Mucosa of gallbladder (tissue), 1 donor: ENCODE data around the gene P2RX4. TPM values are rescaled to one million over a fixed set of nuclear protein-coding genes. Genes with fewer than 3 reads are reported as not detected.
"Not testable (repeated sequence)": the region's sequence is repeated elsewhere in the genome, so short reads cannot be mapped to it uniquely, and the experiment has no call there.

Experiments
- DNase-seq: peaks from one replicate; pipeline ENCODE4 v3.0.0-alpha.2; 2020; ENCODE audit warnings: low spot score
- total RNA-seq: library from RNA; stranded (reverse); gene quantifications from one replicate; pipeline ENCODE4 v1.2.1, GENCODE V29; 2021
- donor health status: DM: no; HTN: no; CAD: no.

Gene P2RX4
- total RNA-seq, 1 donor from 2014 or later = 66.6 TPM

- no peak for DNase-seq
Observed at GRCh38 chr12:121222847-121223246, 12.9 kb downstream of the P2RX4 start.

DNA sequence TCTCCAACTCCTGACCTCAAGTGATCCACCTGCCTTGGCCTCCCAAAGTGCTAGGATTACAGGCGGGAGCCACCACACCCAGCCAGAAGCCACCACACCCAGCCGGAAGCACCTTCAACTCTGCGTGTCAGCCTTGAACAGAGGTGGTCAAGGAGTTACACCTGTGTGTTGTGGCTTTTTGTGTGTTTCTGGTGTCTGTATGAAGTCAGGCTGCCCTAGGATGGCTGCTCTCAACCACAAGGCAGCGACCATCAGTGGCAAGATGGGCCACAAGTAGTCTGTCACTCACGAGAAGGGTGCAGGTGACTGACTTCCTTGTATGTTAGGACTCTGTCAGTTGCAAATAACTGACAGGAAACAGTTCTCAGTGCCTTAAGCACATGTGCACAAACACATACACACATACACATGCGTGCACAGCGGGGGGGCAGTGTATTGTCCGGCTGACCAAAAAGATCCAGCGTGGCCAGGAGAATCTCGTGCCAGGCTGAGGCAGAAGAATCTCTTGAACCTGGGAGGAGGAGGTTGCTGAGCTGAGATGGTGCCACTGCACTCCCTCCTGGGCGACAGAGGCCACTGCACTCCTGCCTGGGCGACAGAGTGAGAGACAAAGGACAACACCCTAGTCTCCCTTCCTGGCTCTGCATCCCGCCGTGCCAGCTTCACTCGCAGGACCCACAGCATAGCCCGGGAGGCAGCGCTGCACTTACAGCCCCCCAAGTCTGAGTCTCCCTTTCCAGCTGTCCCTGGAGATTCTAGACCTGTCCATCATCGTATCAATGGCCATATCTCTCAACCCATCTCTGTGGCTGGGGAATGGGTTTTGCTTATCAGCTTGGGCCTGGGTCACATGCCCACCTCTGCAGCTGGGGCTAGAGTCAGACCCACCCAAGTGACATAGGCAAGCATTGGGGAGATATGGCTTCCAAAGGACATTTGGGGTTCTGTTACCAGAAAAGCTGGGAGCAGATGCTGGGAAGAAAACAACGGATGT lies 13.7 kb downstream of the P2RX4 start:
- DNase-seq = no peak

GRCh38 chr12:121224591-121224990 lies 14.7 kb downstream of the P2RX4 start:
- no peak for DNase-seq

DNA sequence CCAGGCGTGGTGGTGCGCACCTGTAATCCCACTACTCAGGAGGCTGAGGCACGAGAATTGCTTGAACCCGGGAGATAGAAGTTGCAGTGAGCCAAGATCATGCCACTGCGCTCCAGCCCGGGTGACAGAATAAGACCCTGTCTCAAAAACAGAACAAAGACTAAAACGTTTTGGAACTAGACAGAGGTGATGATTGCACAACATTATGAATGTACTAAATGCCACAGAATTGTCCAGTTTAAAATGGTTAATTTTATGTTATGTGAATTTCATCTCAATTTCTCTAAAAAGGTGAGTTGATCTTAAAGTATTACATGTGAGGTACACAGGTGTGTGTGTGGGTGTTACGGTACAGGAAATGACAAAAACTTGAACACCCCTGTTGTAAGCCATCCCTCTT lies 16.5 kb downstream of the P2RX4 start:
- no peak for DNase-seq

DNA sequence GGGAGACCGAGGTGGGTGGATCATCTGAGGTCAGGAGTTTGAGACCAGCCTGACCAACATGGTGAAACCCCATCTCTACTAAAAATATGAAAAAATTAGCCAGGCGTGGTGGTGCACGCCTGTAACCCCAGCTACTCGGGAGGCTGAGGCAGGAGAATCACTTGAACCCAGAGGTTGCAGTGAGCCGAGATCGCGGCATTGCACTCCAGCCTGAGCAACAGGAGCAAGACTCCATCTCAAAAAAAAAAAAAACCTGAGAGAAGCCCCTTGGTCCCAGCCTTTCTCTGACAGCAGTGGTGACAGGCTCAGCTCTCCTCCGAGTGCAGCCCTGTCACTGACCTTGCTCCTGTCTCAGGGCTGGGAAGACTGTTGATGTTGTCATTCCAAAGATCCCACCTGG lies 16.9 kb downstream of the P2RX4 start:
- DNase-seq = not testable (repeated sequence)

DNA sequence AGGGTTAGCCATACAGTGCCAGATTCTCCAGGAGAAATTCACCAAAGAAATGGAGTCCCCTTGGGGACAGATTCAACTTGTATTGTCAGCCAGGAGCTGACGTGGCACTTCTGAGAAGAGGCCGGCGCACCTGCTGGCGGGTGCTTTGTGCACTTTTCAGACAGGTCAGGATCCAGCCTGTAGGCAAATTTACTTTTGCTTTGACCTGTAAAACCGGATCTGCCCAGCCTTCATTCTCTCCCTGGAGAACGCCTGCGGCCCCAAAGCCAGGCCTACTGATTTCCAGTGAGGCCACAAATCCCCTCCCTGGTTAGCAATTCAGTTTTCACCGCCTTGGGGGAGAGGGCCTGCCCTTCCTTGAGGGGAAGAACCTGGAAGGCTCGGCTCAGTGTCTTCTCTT lies 17.4 kb downstream of the P2RX4 start:
- peak; percentile 79 for DNase-seq

GRCh38 chr12:121228919-121229665 lies 19.2 kb downstream of the P2RX4 start:
- DNase-seq = no peak

DNA sequence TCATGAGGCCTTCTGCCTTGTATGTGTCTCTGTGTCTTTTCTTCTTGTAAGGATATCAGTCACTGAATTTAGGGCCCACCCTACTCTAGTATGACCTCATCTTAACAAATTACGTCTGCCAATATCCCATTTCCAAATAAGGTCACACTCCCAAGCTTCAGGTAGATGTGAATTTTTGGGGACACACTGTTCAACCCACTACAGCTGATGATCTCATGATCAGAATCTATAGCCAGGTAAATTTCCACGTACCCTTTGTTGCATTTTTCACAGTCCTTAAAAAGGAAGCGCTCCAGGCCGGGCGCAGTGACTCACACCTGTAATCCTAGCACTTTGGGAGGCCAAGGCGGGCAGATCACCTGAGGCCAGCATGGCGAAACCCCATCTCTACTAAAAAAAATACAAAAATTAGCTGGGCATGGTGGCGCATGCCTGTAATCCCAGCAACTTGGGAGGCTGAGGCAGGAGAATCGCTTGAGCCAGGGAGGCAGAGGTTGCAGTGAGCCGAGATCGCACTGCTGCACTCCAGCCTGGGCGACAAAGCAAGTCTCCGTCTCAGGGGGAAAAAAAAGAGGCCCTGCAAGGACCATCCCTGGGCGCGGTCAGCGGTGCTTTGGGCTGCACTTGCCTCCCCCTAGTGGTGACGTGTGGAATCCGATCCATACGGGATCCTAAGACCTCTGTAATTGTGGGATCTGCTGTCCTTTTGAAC lies 20.1 kb downstream of the P2RX4 start:
- peak; percentile 60 for DNase-seq

- no peak for DNase-seq
Observed at GRCh38 chr12:121230538-121230907, 20.6 kb downstream of the P2RX4 start.

GRCh38 chr12:121232163-121232562 lies 22.2 kb downstream of the P2RX4 start:
- DNase-seq = no peak

- DNase-seq = no peak
Observed at GRCh38 chr12:121232977-121233627, 23.2 kb downstream of the P2RX4 start.

GRCh38 chr12:121233628-121234020 lies 23.7 kb downstream of the P2RX4 start:
- no peak for DNase-seq

GRCh38 chr12:121236776-121237175 lies 26.8 kb downstream of the P2RX4 start:
- DNase-seq = no peak

GRCh38 chr12:121237415-121237814 lies 27.5 kb downstream of the P2RX4 start:
- no peak for DNase-seq

GRCh38 chr12:121238086-121238485 lies 28.2 kb downstream of the P2RX4 start:
- DNase-seq = no peak

GRCh38 chr12:121238604-121239350 lies 28.8 kb downstream of the P2RX4 start:
- DNase-seq = no peak

- DNase-seq = no peak
Observed at GRCh38 chr12:121239351-121240061, 29.6 kb downstream of the P2RX4 start.

GRCh38 chr12:121240062-121240420 lies 30.1 kb downstream of the P2RX4 start:
- no peak for DNase-seq

- DNase-seq = peak; percentile 72
Observed at GRCh38 chr12:121240484-121241101, 30.7 kb downstream of the P2RX4 start.
